GM21528 (cell line): Measurements from ENCODE around the gene OR2H1.

Source experiments
- ATAC-seq: cut with Tn5 transposase; IDR thresholded peaks from one replicate; pipeline ENCODE4 v1.9.1; 2021; ENCODE audit warnings: mild to moderate bottlenecking, moderate library complexity; ENCODE audit not compliant: unreplicated experiment, low FRiP score

OR2H1 gene

GRCh38 chr6:29507319-29507718, 50.4 kb downstream of the OR2H1 start:
- no peak for ATAC-seq

GRCh38 chr6:29509239-29509638, 52.3 kb downstream of the OR2H1 start:
- no peak for ATAC-seq

GRCh38 chr6:29509711-29510110, 52.8 kb downstream of the OR2H1 start:
- ATAC-seq, result no peak

GRCh38 chr6:29510202-29510601, 53.2 kb downstream of the OR2H1 start:
- no peak for ATAC-seq

GRCh38 chr6:29510746-29511300, 53.9 kb downstream of the OR2H1 start:
- ATAC-seq, result no peak
